Thoracic aorta (tissue), 2 donors: ENCODE results near the gene SPHKAP. TPM values are rescaled to one million over a fixed set of nuclear protein-coding genes. Genes with fewer than 3 reads are reported as not detected.

ENCODE experiments used
- ATAC-seq: fragments of 150-250 bp; one replicate; pipeline ENCODE4 v1.8.0; 2017; ENCODE audit warnings: low read depth; ENCODE audit not compliant: insufficient number of reproducible peaks, low FRiP score
- DNase-seq: peaks from one replicate; pipeline ENCODE4 v3.0.0-alpha.2; 2020; ENCODE audit warnings: low spot score
- H3K27ac ChIP-seq, 2 donors: fragments of 200-600 bp; sonication (generic); 1 replicate in 1 of 2; 2 replicates in 1 of 2; pipeline ENCODE4 v1.5.1; 2016; ENCODE audit warnings: mild to moderate bottlenecking in 2 of 2, moderate library complexity in 2 of 2
- H3K27me3 ChIP-seq: fragments of 200-600 bp; sonication (generic); replicated peaks from 2 replicates; pipeline ENCODE4 v1.6.0; 2016; ENCODE audit warnings: mild to moderate bottlenecking; ENCODE audit not compliant: insufficient read depth
- H3K36me3 ChIP-seq: fragments of 200-600 bp; sonication (generic); one replicate; pipeline ENCODE4 v1.5.1; 2016
- H3K4me1 ChIP-seq, 2 donors: fragments of 200-600 bp; sonication (generic); 1 replicate in 1 of 2; 2 replicates in 1 of 2; pipeline versions ENCODE4 v1.5.1 to v1.6.0; 2016; ENCODE audit warnings: low read depth in 2 of 2, mild to moderate bottlenecking in 1 of 2; ENCODE audit not compliant: control insufficient read depth in 1 of 2
- H3K4me3 ChIP-seq: fragments of 200-600 bp; sonication (generic); 2 replicates; pipeline ENCODE4 v1.5.1; 2016; ENCODE audit warnings: mild to moderate bottlenecking
- H3K9me3 ChIP-seq: fragments of 200-600 bp; sonication (generic); 2 replicates; pipeline ENCODE4 v1.5.1; 2016
- total RNA-seq, 2 donors: library from RNA; depleted of rRNA; stranded (reverse); fragments of >200 nt; gene quantifications; one replicate each; pipeline versions ENCODE4 v1.1.0 to v1.2.3, GENCODE V29; 2016
- TF ChIP-seq, protein P1 (sequence below): fragments of 200-600 bp; sonication (generic); IDR thresholded peaks from one replicate; pipeline ENCODE4 v1.5.1; 2019; ENCODE audit warnings: antibody characterized with exemption

The SPHKAP gene
- total RNA-seq, 2 donors from 2014 or later = 0.07 to 0.41 TPM

DNA sequence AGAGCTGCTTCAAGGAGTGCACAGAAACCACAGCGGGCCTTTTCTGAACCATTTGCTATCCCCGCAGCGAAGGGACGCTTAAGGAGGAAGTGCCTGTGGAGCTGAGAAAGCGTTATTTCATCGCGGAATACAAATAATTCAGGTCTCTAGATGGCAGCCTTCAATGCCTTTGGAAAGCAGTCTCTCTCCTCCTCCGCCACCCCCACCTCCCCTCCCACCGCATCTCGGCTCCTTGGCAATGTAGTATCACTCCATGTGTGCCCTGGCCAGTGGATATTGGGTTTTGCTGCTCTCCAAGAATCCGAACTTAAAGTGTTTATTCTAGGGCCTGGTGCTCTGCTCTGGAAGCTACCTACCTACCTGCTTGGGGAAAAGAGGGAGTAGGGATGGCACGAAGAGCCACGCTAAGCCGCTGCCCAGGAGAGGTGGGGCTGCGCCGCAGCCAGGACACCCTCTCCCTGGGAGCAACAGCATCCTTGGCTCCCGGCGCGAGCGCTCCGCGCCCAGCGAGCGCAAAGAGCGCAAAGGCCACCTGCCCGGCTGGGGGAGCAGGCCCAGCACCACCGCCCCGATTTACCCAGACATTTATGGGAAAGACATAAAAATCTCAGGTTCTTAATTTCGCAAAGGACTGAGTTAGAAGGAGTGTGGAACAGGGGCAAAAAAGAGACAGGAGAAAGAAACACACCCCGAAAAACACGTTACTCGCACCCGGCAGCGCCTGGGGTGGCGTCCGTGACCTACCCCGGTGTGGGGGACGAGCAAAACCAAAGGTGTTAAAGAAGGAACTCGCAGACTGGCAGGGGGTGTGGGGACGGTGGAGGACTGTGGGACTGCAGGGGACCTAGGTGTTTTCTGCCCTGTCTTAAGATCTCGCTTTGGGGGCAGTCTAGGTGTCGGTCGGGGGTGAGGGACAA, 1.0 kb downstream of the SPHKAP start:
- Histone ChIP-seq H3K27me3 (no peaks in the 10 kb centered on the region), H3K4me1 (no peaks in the 10 kb centered on the region), H3K27ac (no peak overlapping the region), H3K36me3 (no peaks in the 10 kb centered on the region), H3K9me3 (no peaks in the 10 kb centered on the region), H3K4me3 (no peak overlapping the region)
- ATAC-seq (no peak), DNase-seq (no peak)
- TF ChIP-seq, protein P1, sequence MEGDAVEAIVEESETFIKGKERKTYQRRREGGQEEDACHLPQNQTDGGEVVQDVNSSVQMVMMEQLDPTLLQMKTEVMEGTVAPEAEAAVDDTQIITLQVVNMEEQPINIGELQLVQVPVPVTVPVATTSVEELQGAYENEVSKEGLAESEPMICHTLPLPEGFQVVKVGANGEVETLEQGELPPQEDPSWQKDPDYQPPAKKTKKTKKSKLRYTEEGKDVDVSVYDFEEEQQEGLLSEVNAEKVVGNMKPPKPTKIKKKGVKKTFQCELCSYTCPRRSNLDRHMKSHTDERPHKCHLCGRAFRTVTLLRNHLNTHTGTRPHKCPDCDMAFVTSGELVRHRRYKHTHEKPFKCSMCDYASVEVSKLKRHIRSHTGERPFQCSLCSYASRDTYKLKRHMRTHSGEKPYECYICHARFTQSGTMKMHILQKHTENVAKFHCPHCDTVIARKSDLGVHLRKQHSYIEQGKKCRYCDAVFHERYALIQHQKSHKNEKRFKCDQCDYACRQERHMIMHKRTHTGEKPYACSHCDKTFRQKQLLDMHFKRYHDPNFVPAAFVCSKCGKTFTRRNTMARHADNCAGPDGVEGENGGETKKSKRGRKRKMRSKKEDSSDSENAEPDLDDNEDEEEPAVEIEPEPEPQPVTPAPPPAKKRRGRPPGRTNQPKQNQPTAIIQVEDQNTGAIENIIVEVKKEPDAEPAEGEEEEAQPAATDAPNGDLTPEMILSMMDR = no peak

DNA sequence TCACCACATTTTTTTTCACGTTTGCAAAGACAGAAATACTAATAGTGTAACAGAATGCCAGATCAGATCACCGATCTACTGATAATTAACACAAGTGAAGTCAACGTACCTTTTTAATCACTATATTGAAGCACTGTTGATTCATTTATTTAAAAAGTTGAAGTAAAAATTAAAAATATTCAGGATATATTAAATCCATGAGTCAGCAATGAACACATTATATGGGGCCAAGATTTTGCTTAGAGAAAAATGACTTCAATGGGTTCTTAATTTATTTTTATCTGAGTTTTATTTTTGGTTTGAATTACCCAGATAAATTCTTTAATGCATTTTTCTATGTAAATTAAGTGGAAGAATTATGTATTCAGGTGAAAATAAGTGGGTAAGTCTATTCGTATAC, 14.2 kb downstream of the SPHKAP start:
- no peaks in the 10 kb centered on the region for H3K9me3 ChIP-seq
- H3K27ac ChIP-seq = no peak overlapping the region
- no peak overlapping the region for H3K4me3 ChIP-seq
- no peak for DNase-seq
- H3K36me3 ChIP-seq = no peaks in the 10 kb centered on the region
- no peaks in the 10 kb centered on the region for H3K4me1 ChIP-seq
- TF ChIP-seq, protein P1 = no peak
- no peak for ATAC-seq
- no peaks in the 10 kb centered on the region for H3K27me3 ChIP-seq

DNA sequence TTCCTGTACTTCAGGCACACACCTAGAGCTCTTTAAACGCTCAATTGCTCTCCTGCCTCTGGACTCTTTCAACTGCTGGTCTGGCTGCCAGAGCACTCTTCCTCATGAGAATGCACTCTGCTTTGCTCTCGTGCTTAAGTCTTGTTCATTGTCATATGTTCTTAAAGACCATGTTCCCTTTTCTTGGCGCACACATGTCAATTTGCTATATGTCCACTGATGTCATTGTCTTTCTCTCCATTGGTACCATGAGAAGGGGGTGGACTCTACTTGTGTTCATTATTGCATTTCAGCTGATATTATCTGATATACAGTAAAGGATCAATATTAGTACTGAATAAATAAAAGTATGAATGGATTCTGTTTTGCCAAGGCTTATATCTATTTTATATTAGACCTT, 16.8 kb downstream of the SPHKAP start:
- Histone ChIP-seq H3K9me3 (no peaks in the 10 kb centered on the region), H3K36me3 (no peaks in the 10 kb centered on the region), H3K4me1 (no peaks in the 10 kb centered on the region), H3K27me3 (no peaks in the 10 kb centered on the region), H3K4me3 (no peak overlapping the region), H3K27ac (no peak overlapping the region)
- ATAC-seq (no peak), DNase-seq (no peak)
- TF ChIP-seq, protein P1 = no peak

DNA sequence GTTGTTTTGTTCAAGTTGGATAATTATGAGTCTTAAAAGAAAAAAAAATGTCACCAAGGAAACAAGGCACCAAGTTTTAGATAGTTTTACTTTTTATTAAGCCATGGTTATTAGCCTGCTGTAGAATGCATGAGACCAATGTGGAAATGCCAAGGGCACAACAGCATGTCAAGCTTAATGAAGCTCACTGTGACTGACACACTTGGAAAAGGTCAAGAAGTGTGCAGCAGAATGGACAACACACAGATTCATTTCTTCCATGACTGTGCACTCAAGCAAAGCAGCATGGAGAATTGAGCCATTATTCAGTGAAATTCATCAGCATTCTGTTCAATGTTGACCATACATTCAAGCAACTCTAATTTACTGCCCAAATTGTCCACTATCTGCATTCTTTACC, 23.6 kb downstream of the SPHKAP start:
- Histone ChIP-seq H3K27ac (no peak overlapping the region), H3K27me3 (no peaks in the 10 kb centered on the region), H3K4me1 (no peaks in the 10 kb centered on the region), H3K36me3 (no peaks in the 10 kb centered on the region), H3K9me3 (no peaks in the 10 kb centered on the region), H3K4me3 (no peak overlapping the region)
- TF ChIP-seq, protein P1 = no peak
- no peak for DNase-seq
- no peak for ATAC-seq

DNA sequence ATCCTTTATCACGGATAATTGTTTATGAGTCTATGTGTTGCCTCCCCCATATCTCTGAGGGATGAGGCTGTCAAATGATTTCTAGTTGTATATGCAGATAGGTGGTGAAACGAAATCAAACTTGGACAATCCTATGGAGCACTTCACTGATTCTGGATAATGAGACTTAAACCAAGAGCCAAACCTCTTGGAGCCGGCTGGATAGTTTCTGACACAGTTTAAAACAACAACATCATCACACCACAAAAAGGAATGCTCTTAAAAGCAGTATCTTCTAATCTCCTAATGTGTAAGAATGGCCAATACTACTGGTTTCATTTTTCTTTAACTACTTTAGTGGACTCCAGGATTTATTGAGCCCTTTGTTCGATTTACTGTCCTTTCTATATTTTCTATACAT, 36.5 kb downstream of the SPHKAP start:
- H3K36me3 ChIP-seq = no peaks in the 10 kb centered on the region
- H3K4me1 ChIP-seq = no peaks in the 10 kb centered on the region
- H3K4me3 ChIP-seq = no peak overlapping the region
- ATAC-seq = no peak
- H3K27ac ChIP-seq = no peak overlapping the region
- no peaks in the 10 kb centered on the region for H3K9me3 ChIP-seq
- DNase-seq = no peak
- no peaks in the 10 kb centered on the region for H3K27me3 ChIP-seq
- TF ChIP-seq, protein P1 = no peak
